Ureter (tissue), 1 donor: ENCODE results near the gene RFPL2. TPM values are rescaled to one million over a fixed set of nuclear protein-coding genes. Genes with fewer than 3 reads are reported as not detected.

Source experiments
- DNase-seq: peaks from one replicate; pipeline ENCODE4 v3.0.0-alpha.2; 2020; ENCODE audit warnings: low spot score
- total RNA-seq: library from RNA; stranded (reverse); gene quantifications from one replicate; pipeline ENCODE4 v1.2.4, GENCODE V29; 2023
- donor health status: DM: yes; HTN: yes; CAD: no.

Gene RFPL2
- not detected for total RNA-seq

- no peak for DNase-seq
Observed at GRCh38 chr22:32204856-32205722, at the start of gene RFPL2. RFPL2 (minus strand) TSS chr22:32205073; CDS start chr22:32202451, 2,622 bp downstream.

- no peak for DNase-seq
Observed at GRCh38 chr22:32249231-32249630, 44.4 kb upstream of the RFPL2 start.

- DNase-seq, result no peak
Observed at GRCh38 chr22:32248276-32248675, 43.4 kb upstream of the RFPL2 start.

- no peak for DNase-seq
Observed at GRCh38 chr22:32246166-32246565, 41.3 kb upstream of the RFPL2 start.

GRCh38 chr22:32245042-32245441, 40.2 kb upstream of the RFPL2 start:
- no peak for DNase-seq

- no peak for DNase-seq
Observed at GRCh38 chr22:32244547-32244946, 39.7 kb upstream of the RFPL2 start.

- DNase-seq, result no peak
Observed at GRCh38 chr22:32240461-32240860, 35.6 kb upstream of the RFPL2 start.

- DNase-seq, result no peak
Observed at GRCh38 chr22:32237906-32238305, 33.0 kb upstream of the RFPL2 start.

- no peak for DNase-seq
Observed at GRCh38 chr22:32236970-32237369, 32.1 kb upstream of the RFPL2 start.

GRCh38 chr22:32233091-32233490, 28.2 kb upstream of the RFPL2 start:
- no peak for DNase-seq

GRCh38 chr22:32232191-32232830, 27.4 kb upstream of the RFPL2 start:
- DNase-seq, result no peak

- no peak for DNase-seq
Observed at GRCh38 chr22:32226326-32227104, 21.6 kb upstream of the RFPL2 start.

- no peak for DNase-seq
Observed at GRCh38 chr22:32222991-32223390, 18.1 kb upstream of the RFPL2 start.

- no peak for DNase-seq
Observed at GRCh38 chr22:32219026-32219425, 14.2 kb upstream of the RFPL2 start.

- DNase-seq, result no peak
Observed at GRCh38 chr22:32218470-32218869, 13.6 kb upstream of the RFPL2 start.

GRCh38 chr22:32217465-32217864, 12.6 kb upstream of the RFPL2 start:
- DNase-seq, result no peak

GRCh38 chr22:32216911-32217310, 12.0 kb upstream of the RFPL2 start:
- DNase-seq, result no peak

- no peak for DNase-seq
Observed at GRCh38 chr22:32211011-32211410, 6.1 kb upstream of the RFPL2 start.

- no peak for DNase-seq
Observed at GRCh38 chr22:32208681-32209080, 3.8 kb upstream of the RFPL2 start.

GRCh38 chr22:32207971-32208480, 3.2 kb upstream of the RFPL2 start:
- no peak for DNase-seq

GRCh38 chr22:32206774-32207758, 2.2 kb upstream of the RFPL2 start:
- no peak for DNase-seq
